ENCODE measurements around the gene MGAT4A. TPM values are rescaled to one million over a fixed set of nuclear protein-coding genes. Genes with fewer than 3 reads are reported as not detected.
"Not testable (repeated sequence)": the region's sequence is repeated elsewhere in the genome, so short reads cannot be mapped to it uniquely, and the experiment has no call there.

Gene MGAT4A
- total and polyA plus RNA-seq, 7 donors: 9.5 to 28.2 (median 21.6) TPM

- Histone ChIP-seq H3K9me3 (no peaks in the 10 kb centered on the region), H3K4me1 (peaks cover 0 to 40% (median 34%) of the 10 kb centered on the region in 4 donors), H3K36me3 (no peaks in the 10 kb centered on the region), H3K4me3 (peak overlapping the region; percentile 64 to 94 (median 84)), H3K27ac (peak overlapping the region; percentile 83 to 87 (median 84)), H3K27me3 (no peaks in the 10 kb centered on the region)
- TF ChIP-seq POLR2AphosphoS5 (IDR thresholded peaks at IDR 0.05): peak in 2 of 4 donors; percentile 13 to 52
- no peak for TF ChIP-seq EP300 (IDR thresholded peaks at IDR 0.05)
- no peak for TF ChIP-seq POLR2A (IDR thresholded peaks at IDR 0.05)
- intact Hi-C loops (cut with DNase I): loop anchor here (2.0 to 5.0 kb wide), 3 partner anchors 78 to 607 kb away; partner anchors contain the start of genes EIF5B and TXNDC9
- peak; percentile 75 for DNase-seq
- 1% methylated on average over 45 of the region's 45 CpGs for WGBS, 2 donors
Measured at GRCh38 chr2:98730053-98730706, 752 bp downstream of the MGAT4A start.

DNA sequence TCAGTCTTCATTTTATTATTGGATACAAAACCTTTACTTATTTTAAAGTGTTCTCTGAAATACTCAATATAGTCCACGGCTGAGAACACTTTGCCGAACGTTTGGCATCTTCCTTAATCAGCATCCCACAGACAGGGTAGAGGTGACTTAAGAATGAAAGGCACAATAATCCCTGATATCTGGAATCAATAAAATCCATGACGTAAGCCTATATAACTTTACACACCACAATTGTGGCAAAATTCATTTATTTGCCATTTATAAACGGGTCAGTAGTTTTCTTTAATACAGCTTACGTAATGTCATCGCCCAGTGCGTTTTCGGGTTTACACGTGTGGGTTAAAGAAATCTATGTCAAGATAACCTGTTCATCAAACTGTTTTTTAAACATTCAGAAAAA lies 1.3 kb downstream of the MGAT4A start:
- DNase-seq: no peak
- Histone ChIP-seq H3K9me3 (no peaks in the 10 kb centered on the region), H3K4me1 (peaks cover 0 to 40% (median 34%) of the 10 kb centered on the region in 4 donors), H3K36me3 (no peaks in the 10 kb centered on the region), H3K27me3 (no peaks in the 10 kb centered on the region), H3K27ac (peak overlapping the region; percentile 83 to 87 (median 84)), H3K4me3 (peak overlapping the region; percentile 64 to 94 (median 84))
- 6 to 44% methylated on average over 10 of the region's 10 CpGs for WGBS, 2 donors
- TF ChIP-seq POLR2AphosphoS5 (IDR thresholded peaks at IDR 0.05) (no peak), POLR2A (IDR thresholded peaks at IDR 0.05) (no peak), EP300 (IDR thresholded peaks at IDR 0.05) (no peak), CTCF (IDR thresholded peaks at IDR 0.05) (no peak)
- intact Hi-C loops (cut with DNase I): loop anchor here (2.0 to 5.0 kb wide), 3 partner anchors 77 to 608 kb away; partner anchors contain the start of genes EIF5B and TXNDC9

GRCh38 chr2:98728088-98728718 lies 2.7 kb downstream of the MGAT4A start:
- DNase-seq; intact Hi-C loops (cut with DNase I); H3K9me3 ChIP-seq; H3K4me3 ChIP-seq; H3K27me3 ChIP-seq; H3K36me3 ChIP-seq: not testable (repeated sequence)
- WGBS, 2 donors: 13 to 51% methylated on average over 5 of the region's 5 CpGs
- Histone ChIP-seq H3K4me1 (peaks cover 0 to 40% (median 34%) of the 10 kb centered on the region in 4 donors), H3K27ac (peak overlapping the region; percentile 4 to 83 (median 24))

- no peak for DNase-seq
- Histone ChIP-seq H3K9me3 (no peaks in the 10 kb centered on the region), H3K4me1 (peaks cover 0 to 40% (median 34%) of the 10 kb centered on the region in 4 donors), H3K27me3 (no peaks in the 10 kb centered on the region), H3K36me3 (no peaks in the 10 kb centered on the region), H3K4me3 (no peak overlapping the region), H3K27ac (peak overlapping the region; percentile 4 to 83 (median 24))
- WGBS, 2 donors: 18 to 29% methylated on average over 5 of the region's 5 CpGs
- intact Hi-C loops (cut with DNase I): no loop called here
- TF ChIP-seq POLR2A (IDR thresholded peaks at IDR 0.05) (no peak), CTCF (IDR thresholded peaks at IDR 0.05) (no peak), EP300 (IDR thresholded peaks at IDR 0.05) (no peak), POLR2AphosphoS5 (IDR thresholded peaks at IDR 0.05) (no peak)
Measured at GRCh38 chr2:98727369-98728087, 3.4 kb downstream of the MGAT4A start.

DNA sequence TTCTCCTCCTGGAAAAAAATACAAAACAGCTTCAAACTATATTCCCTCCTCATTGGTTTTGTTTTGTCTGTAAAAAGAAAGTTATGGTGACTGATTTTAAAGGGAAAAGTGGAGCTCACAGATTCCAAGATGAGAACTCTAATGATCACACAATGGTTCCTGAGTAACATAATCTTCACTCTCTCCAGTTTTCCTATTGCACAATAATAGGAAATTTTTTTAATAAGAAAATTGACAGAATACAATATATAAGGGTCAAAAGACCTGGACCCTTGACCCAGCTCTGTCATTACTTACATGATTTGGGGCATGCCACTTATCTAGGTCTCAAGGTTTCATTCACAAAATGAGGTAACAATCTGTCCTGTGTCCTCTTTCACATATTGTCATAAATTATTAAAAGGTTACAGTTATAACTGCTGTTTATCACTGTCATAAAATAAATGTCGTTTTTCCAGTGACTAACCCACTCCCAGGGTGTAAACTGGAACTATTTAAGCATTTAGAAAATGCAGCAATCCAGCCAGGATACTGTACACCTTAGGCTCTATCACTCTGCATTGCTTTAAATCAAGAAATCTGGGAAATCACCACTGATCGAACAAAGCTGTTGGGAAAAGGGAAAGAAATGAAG lies 4.1 kb downstream of the MGAT4A start:
- 16 to 47% methylated on average over 2 of the region's 2 CpGs for WGBS, 2 donors
- Histone ChIP-seq H3K27me3 (no peaks in the 10 kb centered on the region), H3K4me1 (peaks cover 0 to 36% (median 30%) of the 10 kb centered on the region in 4 donors), H3K9me3 (no peaks in the 10 kb centered on the region), H3K36me3 (no peaks in the 10 kb centered on the region), H3K4me3 (no peak overlapping the region), H3K27ac (peak overlapping the region; percentile 11 to 83 (median 24))
- no peak for DNase-seq
- TF ChIP-seq EP300 (IDR thresholded peaks at IDR 0.05): no peak
- TF ChIP-seq CTCF (IDR thresholded peaks at IDR 0.05): no peak
- TF ChIP-seq POLR2A (IDR thresholded peaks at IDR 0.05): no peak
- TF ChIP-seq POLR2AphosphoS5 (IDR thresholded peaks at IDR 0.05): no peak
- intact Hi-C loops (cut with DNase I): no loop called here

Measured in sigmoid colon (tissue), 7 donors.